Body of pancreas (tissue), 4 donors: ENCODE measurements around the gene PNMA6E.

Source experiments
- POLR2A ChIP-seq, 3 donors: fragments of 450-650 bp; IDR thresholded peaks; one replicate each; pipeline ENCODE4 v1.6.1; 2016; ENCODE audit warnings: antibody characterized with exemption in 3 of 3, mild to moderate bottlenecking in 2 of 3
- TF ChIP-seq, protein P1 (sequence below), 7 experiments: fragments of 450-650 bp in 4 of 7; fragments of 200-600 bp in 3 of 7; sonication (generic) in 3 of 7; IDR thresholded peaks; one replicate each; pipeline ENCODE4 v1.5.1; 2016 to 2019; ENCODE audit warnings: antibody characterized with exemption in 7 of 7

DNA sequence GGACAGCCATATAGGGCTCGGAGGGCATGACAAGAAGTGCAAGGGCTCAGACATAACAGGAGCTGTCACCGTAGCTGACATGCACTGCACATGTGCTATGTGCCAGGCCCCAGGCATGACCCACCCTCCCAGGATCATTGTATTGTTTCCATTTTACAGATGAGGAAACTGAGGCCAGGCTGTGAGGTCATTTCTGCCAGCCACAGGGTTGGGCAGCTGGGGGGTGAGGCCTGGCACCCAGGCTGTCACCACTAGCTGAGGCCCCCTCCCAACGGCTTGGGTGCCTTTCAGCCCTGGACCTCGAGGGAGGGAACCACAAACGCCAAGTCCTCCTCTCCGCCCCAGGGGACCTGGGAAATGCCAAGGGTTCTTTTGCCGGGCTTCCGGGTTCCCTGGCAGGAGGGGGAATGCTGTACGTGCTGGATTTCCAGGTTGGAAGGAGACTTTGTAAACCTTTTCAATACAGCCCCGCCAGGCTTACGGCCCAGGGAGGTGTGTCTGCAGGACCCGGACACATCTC, 32.1 kb upstream of the PNMA6E start:
- TF ChIP-seq POLR2A (IDR thresholded peaks at IDR 0.05) = no peak
- TF ChIP-seq, protein P1, sequence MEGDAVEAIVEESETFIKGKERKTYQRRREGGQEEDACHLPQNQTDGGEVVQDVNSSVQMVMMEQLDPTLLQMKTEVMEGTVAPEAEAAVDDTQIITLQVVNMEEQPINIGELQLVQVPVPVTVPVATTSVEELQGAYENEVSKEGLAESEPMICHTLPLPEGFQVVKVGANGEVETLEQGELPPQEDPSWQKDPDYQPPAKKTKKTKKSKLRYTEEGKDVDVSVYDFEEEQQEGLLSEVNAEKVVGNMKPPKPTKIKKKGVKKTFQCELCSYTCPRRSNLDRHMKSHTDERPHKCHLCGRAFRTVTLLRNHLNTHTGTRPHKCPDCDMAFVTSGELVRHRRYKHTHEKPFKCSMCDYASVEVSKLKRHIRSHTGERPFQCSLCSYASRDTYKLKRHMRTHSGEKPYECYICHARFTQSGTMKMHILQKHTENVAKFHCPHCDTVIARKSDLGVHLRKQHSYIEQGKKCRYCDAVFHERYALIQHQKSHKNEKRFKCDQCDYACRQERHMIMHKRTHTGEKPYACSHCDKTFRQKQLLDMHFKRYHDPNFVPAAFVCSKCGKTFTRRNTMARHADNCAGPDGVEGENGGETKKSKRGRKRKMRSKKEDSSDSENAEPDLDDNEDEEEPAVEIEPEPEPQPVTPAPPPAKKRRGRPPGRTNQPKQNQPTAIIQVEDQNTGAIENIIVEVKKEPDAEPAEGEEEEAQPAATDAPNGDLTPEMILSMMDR (IDR thresholded peaks at IDR 0.05) = no peak
